ENCODE measurements around the gene TTC7B.

The TTC7B gene

DNA sequence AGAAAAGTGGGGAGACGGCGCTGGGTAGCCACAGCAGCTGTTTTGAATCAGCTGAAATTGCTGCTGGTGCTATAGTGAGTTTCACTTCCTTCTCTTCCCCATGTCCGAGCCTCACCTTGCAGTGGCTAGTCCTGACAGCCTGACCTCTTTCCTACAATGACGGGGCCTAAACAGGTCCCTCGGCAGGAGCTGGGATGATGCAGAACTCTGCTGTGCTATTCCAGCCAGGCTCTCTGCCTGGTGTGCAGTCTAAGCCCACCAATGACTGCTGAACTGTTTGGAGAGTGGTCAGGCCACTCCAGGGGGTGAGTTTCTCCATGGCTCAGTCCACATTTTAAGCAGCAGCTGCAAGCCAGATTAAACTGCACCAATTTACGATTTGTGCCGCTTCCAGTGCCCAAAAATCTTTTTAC is 207.3 kb downstream of the TTC7B start:
- TF ChIP-seq POLR2AphosphoS5 (IDR thresholded peaks at IDR 0.05; ENCODE audit: low read depth, low read length) (no peak), TAF1 (IDR thresholded peaks at IDR 0.05; ENCODE audit: borderline replicate concordance, insufficient read depth, low read length) (no peak), FOXP2 (optimal IDR thresholded peaks at IDR 0.05; ENCODE audit: borderline replicate concordance, extremely low read depth, extremely low read length, insufficient read depth) (no peak), SIN3A (IDR thresholded peaks at IDR 0.05; ENCODE audit: borderline replicate concordance, insufficient read depth, low read length) (no peak)
- TF ChIP-seq, protein P1, sequence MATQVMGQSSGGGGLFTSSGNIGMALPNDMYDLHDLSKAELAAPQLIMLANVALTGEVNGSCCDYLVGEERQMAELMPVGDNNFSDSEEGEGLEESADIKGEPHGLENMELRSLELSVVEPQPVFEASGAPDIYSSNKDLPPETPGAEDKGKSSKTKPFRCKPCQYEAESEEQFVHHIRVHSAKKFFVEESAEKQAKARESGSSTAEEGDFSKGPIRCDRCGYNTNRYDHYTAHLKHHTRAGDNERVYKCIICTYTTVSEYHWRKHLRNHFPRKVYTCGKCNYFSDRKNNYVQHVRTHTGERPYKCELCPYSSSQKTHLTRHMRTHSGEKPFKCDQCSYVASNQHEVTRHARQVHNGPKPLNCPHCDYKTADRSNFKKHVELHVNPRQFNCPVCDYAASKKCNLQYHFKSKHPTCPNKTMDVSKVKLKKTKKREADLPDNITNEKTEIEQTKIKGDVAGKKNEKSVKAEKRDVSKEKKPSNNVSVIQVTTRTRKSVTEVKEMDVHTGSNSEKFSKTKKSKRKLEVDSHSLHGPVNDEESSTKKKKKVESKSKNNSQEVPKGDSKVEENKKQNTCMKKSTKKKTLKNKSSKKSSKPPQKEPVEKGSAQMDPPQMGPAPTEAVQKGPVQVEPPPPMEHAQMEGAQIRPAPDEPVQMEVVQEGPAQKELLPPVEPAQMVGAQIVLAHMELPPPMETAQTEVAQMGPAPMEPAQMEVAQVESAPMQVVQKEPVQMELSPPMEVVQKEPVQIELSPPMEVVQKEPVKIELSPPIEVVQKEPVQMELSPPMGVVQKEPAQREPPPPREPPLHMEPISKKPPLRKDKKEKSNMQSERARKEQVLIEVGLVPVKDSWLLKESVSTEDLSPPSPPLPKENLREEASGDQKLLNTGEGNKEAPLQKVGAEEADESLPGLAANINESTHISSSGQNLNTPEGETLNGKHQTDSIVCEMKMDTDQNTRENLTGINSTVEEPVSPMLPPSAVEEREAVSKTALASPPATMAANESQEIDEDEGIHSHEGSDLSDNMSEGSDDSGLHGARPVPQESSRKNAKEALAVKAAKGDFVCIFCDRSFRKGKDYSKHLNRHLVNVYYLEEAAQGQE (IDR thresholded peaks at IDR 0.05; ENCODE audit: insufficient read depth in 1 of 2, low read depth in 2 of 2, low read length in 2 of 2) = no peak

DNA sequence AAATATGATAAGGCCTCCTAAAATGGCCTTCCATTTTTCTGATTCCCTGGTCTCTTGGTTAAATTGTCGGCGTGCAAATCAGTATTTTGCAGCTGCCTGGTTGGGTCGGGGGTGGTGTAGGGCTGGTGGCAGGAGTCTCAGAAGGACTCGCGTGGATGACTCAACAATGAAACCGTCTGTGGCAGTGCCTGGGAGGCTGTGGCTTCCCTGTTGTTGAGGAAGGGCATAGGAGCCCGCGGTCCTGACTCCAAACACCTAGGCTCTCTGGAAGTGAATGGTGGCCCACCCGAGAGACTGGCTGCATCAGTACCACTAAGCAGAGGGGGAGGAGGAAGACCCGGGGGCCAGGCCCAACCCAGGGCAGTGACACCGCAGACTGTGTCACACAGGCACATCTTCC is 207.9 kb downstream of the TTC7B start:
- TF ChIP-seq, protein P1 (IDR thresholded peaks at IDR 0.05; ENCODE audit: insufficient read depth in 1 of 2, low read depth in 2 of 2, low read length in 2 of 2) = no peak
- TF ChIP-seq FOXP2 (optimal IDR thresholded peaks at IDR 0.05; ENCODE audit: borderline replicate concordance, extremely low read depth, extremely low read length, insufficient read depth) = no peak
- no peak for TF ChIP-seq SIN3A (IDR thresholded peaks at IDR 0.05; ENCODE audit: borderline replicate concordance, insufficient read depth, low read length)
- TF ChIP-seq TAF1 (IDR thresholded peaks at IDR 0.05; ENCODE audit: borderline replicate concordance, insufficient read depth, low read length) = no peak
- no peak for TF ChIP-seq POLR2AphosphoS5 (IDR thresholded peaks at IDR 0.05; ENCODE audit: low read depth, low read length)

DNA sequence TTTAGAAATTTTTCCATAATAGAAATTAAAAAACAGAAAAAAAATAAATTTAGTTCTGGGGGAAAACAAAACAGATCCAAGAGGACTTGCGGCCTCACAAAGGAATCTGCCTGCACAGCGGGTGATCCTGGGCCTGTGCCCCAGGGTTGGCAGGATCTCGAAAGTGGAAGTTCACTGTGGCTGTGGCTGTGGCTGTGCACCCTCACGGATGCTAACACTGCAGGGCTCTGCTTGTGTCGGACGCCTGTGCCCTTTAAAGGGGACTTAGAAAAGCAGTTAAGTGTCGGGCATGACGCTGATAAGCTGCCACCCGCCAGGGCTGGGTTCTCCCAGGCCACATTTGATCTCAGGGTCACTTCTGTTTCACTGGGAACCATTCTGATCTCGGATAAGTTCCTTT is 209.1 kb downstream of the TTC7B start:
- TF ChIP-seq SIN3A (IDR thresholded peaks at IDR 0.05; ENCODE audit: borderline replicate concordance, insufficient read depth, low read length) (no peak), TAF1 (IDR thresholded peaks at IDR 0.05; ENCODE audit: borderline replicate concordance, insufficient read depth, low read length) (no peak), FOXP2 (optimal IDR thresholded peaks at IDR 0.05; ENCODE audit: borderline replicate concordance, extremely low read depth, extremely low read length, insufficient read depth) (no peak), POLR2AphosphoS5 (IDR thresholded peaks at IDR 0.05; ENCODE audit: low read depth, low read length) (no peak)
- TF ChIP-seq, protein P1 (IDR thresholded peaks at IDR 0.05; ENCODE audit: insufficient read depth in 1 of 2, low read depth in 2 of 2, low read length in 2 of 2) = no peak

DNA sequence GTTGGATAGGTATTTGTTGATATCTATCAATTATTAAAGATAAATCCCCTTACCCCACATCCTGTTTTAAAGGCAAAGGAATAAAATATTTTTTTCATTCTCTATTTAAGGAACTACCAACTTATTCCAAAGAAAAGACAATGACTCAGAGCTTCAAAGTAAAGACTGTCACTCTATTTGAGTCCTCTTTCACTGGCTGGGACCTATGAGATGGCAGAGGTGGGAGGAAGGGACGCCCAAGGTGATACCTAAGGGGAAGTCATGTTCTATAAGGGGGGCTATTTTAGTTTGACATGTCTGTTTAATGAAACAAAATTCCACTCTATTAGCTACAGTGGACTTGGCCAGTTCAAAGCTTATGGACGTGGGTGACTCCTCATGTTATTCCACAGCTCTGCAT is 209.8 kb downstream of the TTC7B start:
- TF ChIP-seq, protein P1 (IDR thresholded peaks at IDR 0.05; ENCODE audit: insufficient read depth in 1 of 2, low read depth in 2 of 2, low read length in 2 of 2) = no peak
- TF ChIP-seq FOXP2 (optimal IDR thresholded peaks at IDR 0.05; ENCODE audit: borderline replicate concordance, extremely low read depth, extremely low read length, insufficient read depth) (no peak), POLR2AphosphoS5 (IDR thresholded peaks at IDR 0.05; ENCODE audit: low read depth, low read length) (no peak), SIN3A (IDR thresholded peaks at IDR 0.05; ENCODE audit: borderline replicate concordance, insufficient read depth, low read length) (no peak), TAF1 (IDR thresholded peaks at IDR 0.05; ENCODE audit: borderline replicate concordance, insufficient read depth, low read length) (no peak)

DNA sequence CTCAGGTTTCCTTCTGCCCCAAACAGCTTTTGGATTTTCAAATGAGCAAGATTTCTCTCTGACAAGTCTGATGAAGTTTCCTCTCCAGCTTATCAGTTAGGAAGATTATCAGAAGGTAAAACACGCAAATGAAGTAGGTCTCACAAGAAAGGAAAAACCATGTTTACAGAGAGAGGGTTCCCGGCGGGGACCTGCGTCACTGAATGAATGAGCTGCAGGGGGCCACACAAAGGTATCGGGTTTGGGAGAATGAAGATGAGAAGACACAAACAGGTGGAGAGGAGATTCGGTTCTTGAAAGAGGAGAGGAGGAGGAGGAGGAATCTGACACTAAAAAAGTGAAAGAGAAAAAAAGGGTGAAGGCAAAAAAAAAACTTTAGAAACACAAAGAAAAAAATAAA is 210.8 kb downstream of the TTC7B start:
- TF ChIP-seq POLR2AphosphoS5 (IDR thresholded peaks at IDR 0.05; ENCODE audit: low read depth, low read length) (no peak), FOXP2 (optimal IDR thresholded peaks at IDR 0.05; ENCODE audit: borderline replicate concordance, extremely low read depth, extremely low read length, insufficient read depth) (no peak), TAF1 (IDR thresholded peaks at IDR 0.05; ENCODE audit: borderline replicate concordance, insufficient read depth, low read length) (no peak), SIN3A (IDR thresholded peaks at IDR 0.05; ENCODE audit: borderline replicate concordance, insufficient read depth, low read length) (no peak)
- TF ChIP-seq, protein P1 (IDR thresholded peaks at IDR 0.05; ENCODE audit: insufficient read depth in 1 of 2, low read depth in 2 of 2, low read length in 2 of 2) = no peak
